IMR-90 (cell line): ENCODE measurements around the gene NDUFS2. TPM values are rescaled to one million over a fixed set of nuclear protein-coding genes. Genes with fewer than 3 reads are reported as not detected.
A peak's percentile ranks its signal among the peaks of the same experiment; 100 is the strongest.

Experiments used
- ATAC-seq: fragments of 200-7000 bp; cut with Tn5 transposase; 2 replicates; pipeline ENCODE4 v1.9.1; 2020; ENCODE audit warnings: low read depth, mild to moderate bottlenecking, moderate library complexity
- BruUV-seq: library from RNA; stranded (reverse); fragments of 400-500 nt; replicated peaks from 2 replicates; lab custom pipeline; 2021; lab: Mats Ljungman, UMichigan
- CTCF ChIA-PET: fragments of 300-600 bp; formaldehyde crosslinking; extraction: SDS; loops from one replicate; lab custom pipeline; 2021; ENCODE audit warnings: antibody characterized with exemption; lab: Yijun Ruan, JAX
- POLR2A ChIA-PET: fragments of 300-600 bp; sonication (Branson Sonifier 250); formaldehyde crosslinking; loops from one replicate; lab custom pipeline; 2022; ENCODE audit warnings: antibody characterized with exemption; ENCODE audit not compliant: unreplicated experiment; lab: Charles Lee
- DNase-seq: peaks from one replicate; pipeline ENCODE4 v3.0.0; 2013
- H2AFZ ChIP-seq: replicated peaks from 2 replicates; pipeline ENCODE3; 2013; ENCODE audit warnings: low read length, mild to moderate bottlenecking; ENCODE audit not compliant: poor library complexity
- H2AK5ac ChIP-seq: 2 replicates; pipeline ENCODE4 v1.6.1; 2013; ENCODE audit warnings: low read depth, low read length, inconsistent platforms
- H2AK9ac ChIP-seq: replicated peaks from 2 replicates; pipeline ENCODE3; 2013; ENCODE audit warnings: mild to moderate bottlenecking, low read depth, low read length, moderate library complexity; ENCODE audit not compliant: poor library complexity
- H2BK120ac ChIP-seq: 2 replicates; pipeline ENCODE4 v1.6.1; 2013; ENCODE audit warnings: low read depth, low read length, inconsistent platforms
- H2BK15ac ChIP-seq: 3 replicates; pipeline ENCODE4 v1.6.1; 2013; ENCODE audit warnings: low read depth, low read length, inconsistent platforms
- H2BK20ac ChIP-seq: 2 replicates; pipeline ENCODE4 v1.6.1; 2013; ENCODE audit warnings: low read depth, mild to moderate bottlenecking, inconsistent platforms, low read length, moderate library complexity
- H2BK5ac ChIP-seq: 2 replicates; pipeline ENCODE4 v1.6.1; 2013; ENCODE audit warnings: mild to moderate bottlenecking, low read depth, low read length, inconsistent platforms; ENCODE audit not compliant: poor library complexity, severe bottlenecking
- H3K14ac ChIP-seq: replicated peaks from 2 replicates; pipeline ENCODE4 v1.6.1; 2013; ENCODE audit warnings: low read depth, low read length, inconsistent platforms
- H3K18ac ChIP-seq: 2 replicates; pipeline ENCODE4 v1.6.1; 2013; ENCODE audit warnings: low read depth, low read length, control low read depth
- H3K23ac ChIP-seq: 2 replicates; pipeline ENCODE4 v1.6.1; 2013; ENCODE audit warnings: low read depth, low read length, inconsistent platforms
- H3K27ac ChIP-seq: 2 replicates; pipeline ENCODE4 v1.5.1; 2013; ENCODE audit warnings: mild to moderate bottlenecking, control low read depth, low read length; ENCODE audit not compliant: insufficient read depth
- H3K27me3 ChIP-seq: 2 replicates; pipeline ENCODE4 v1.6.1; 2013; ENCODE audit warnings: low read length; ENCODE audit not compliant: control insufficient read depth, insufficient read depth
- H3K36me3 ChIP-seq: 2 replicates; pipeline ENCODE4 v1.6.1; 2013; ENCODE audit warnings: low read length, mixed read lengths; ENCODE audit not compliant: control insufficient read depth, insufficient read depth
- H3K4ac ChIP-seq: 2 replicates; pipeline ENCODE4 v1.6.1; 2013; ENCODE audit warnings: low read depth, low read length, inconsistent platforms
- H3K4me1 ChIP-seq: 2 replicates; pipeline ENCODE4 v1.6.1; 2013; ENCODE audit warnings: low read length, mixed read lengths; ENCODE audit not compliant: control insufficient read depth, insufficient read depth
- H3K4me2 ChIP-seq: 2 replicates; pipeline ENCODE4 v1.6.1; 2013; ENCODE audit warnings: low read depth, mild to moderate bottlenecking, control low read depth, low read length, moderate library complexity
- H3K4me3 ChIP-seq: 2 replicates; pipeline ENCODE4 v1.5.1; 2013; ENCODE audit warnings: low read depth, mild to moderate bottlenecking, control low read depth, low read length, moderate library complexity; ENCODE audit not compliant: insufficient read depth
- H3K56ac ChIP-seq: 2 replicates; pipeline ENCODE4 v1.6.1; 2013; ENCODE audit warnings: low read length, inconsistent platforms; ENCODE audit not compliant: insufficient read depth; ENCODE audit errors: extremely low read depth
- H3K79me1 ChIP-seq, 2 experiments: 2 replicates each; pipeline ENCODE4 v1.6.1; 2013; ENCODE audit warnings: low read length in 2 of 2, inconsistent platforms in 1 of 2, low read depth in 1 of 2
- H3K9ac ChIP-seq: 2 replicates; pipeline ENCODE4 v1.6.1; 2013; ENCODE audit warnings: low read depth, low read length, control low read depth
- H3K9me1 ChIP-seq: 2 replicates; pipeline ENCODE4 v1.6.1; 2013; ENCODE audit warnings: low read length, inconsistent platforms; ENCODE audit not compliant: insufficient read depth
- H3K9me3 ChIP-seq: 2 replicates; pipeline ENCODE4 v1.6.1; 2013; ENCODE audit warnings: low read length; ENCODE audit not compliant: control insufficient read depth, insufficient read depth
- H4K20me1 ChIP-seq: 2 replicates; pipeline ENCODE4 v1.6.1; 2013; ENCODE audit warnings: low read length, inconsistent platforms; ENCODE audit not compliant: insufficient read depth
- H4K5ac ChIP-seq: 2 replicates; pipeline ENCODE4 v1.6.1; 2013; ENCODE audit warnings: mild to moderate bottlenecking, low read depth, low read length, control low read depth
- H4K8ac ChIP-seq, 2 experiments: 2 replicates each; pipeline ENCODE4 v1.6.1; 2013; ENCODE audit warnings: low read depth in 2 of 2, low read length in 2 of 2, control low read depth in 1 of 2, inconsistent platforms in 1 of 2
- H4K91ac ChIP-seq: 2 replicates; pipeline ENCODE4 v1.6.1; 2013; ENCODE audit warnings: low read depth, low read length, inconsistent platforms; ENCODE audit not compliant: insufficient read depth
- BHLHE40 ChIP-seq: fragments of 150-350 bp; IDR thresholded peaks from 2 replicates; pipeline ENCODE4 v1.6.1; 2016; ENCODE audit warnings: mild to moderate bottlenecking, low read depth, low read length
- CEBPB ChIP-seq: IDR thresholded peaks from 2 replicates; pipeline ENCODE4 v1.6.1; 2012; ENCODE audit warnings: low read depth, low read length, improper control_type of control experiment
- CHD1 ChIP-seq: IDR thresholded peaks from 2 replicates; pipeline ENCODE4 v1.6.1; 2012; ENCODE audit warnings: low read depth, low read length, improper control_type of control experiment
- MAFK ChIP-seq: IDR thresholded peaks from 2 replicates; pipeline ENCODE4 v1.6.1; 2012; ENCODE audit warnings: low read depth, low read length, improper control_type of control experiment
- MAZ ChIP-seq: IDR thresholded peaks from 2 replicates; pipeline ENCODE4 v1.6.1; 2012; ENCODE audit warnings: low read depth, mild to moderate bottlenecking, low read length, improper control_type of control experiment, moderate library complexity, borderline replicate concordance
- MXI1 ChIP-seq: IDR thresholded peaks from 2 replicates; pipeline ENCODE4 v1.6.1; 2012; ENCODE audit warnings: low read depth, mild to moderate bottlenecking, low read length, moderate library complexity, borderline replicate concordance
- POLR2A ChIP-seq: IDR thresholded peaks from 2 replicates; pipeline ENCODE4 v1.6.1; 2012; ENCODE audit warnings: mild to moderate bottlenecking, low read depth, low read length
- RAD21 ChIP-seq: IDR thresholded peaks from 2 replicates; pipeline ENCODE4 v1.6.1; 2012; ENCODE audit warnings: low read length, improper control_type of control experiment
- RFX5 ChIP-seq: IDR thresholded peaks from 2 replicates; pipeline ENCODE4 v1.8.0; 2012; ENCODE audit warnings: low read depth, mild to moderate bottlenecking, low read length, moderate library complexity
- SMC3 ChIP-seq: fragments of 150-350 bp; IDR thresholded peaks from 2 replicates; pipeline ENCODE4 v1.6.1; 2016; ENCODE audit warnings: low read depth, mild to moderate bottlenecking, antibody characterized with exemption, low read length, moderate library complexity
- WGBS, 2 experiments: methylation state at CpG; one replicate each; pipeline versions ENCODE4 v1.1.5 to v1.1.7; 2013; ENCODE audit warnings: missing lambda C conversion rate in 2 of 2; ENCODE audit not compliant: insufficient read length in 1 of 2; ENCODE audit errors: extremely low coverage in 2 of 2; 5-methylcytosine and 5-hydroxymethylcytosine counted together
- dilution Hi-C: fragments of 300-500 bp; cut with HindIII; formaldehyde crosslinking; loops from one replicate; pipeline ENCODE4 v1.14.3; 2018; ENCODE audit warnings: low sequenced_read_pairs; ENCODE audit not compliant: unreplicated experiment
- in situ Hi-C: fragments of 300-500 bp; cut with MboI; formaldehyde crosslinking; loops from 3 replicates; pipeline ENCODE4 v1.14.3; 2019; ENCODE audit warnings: low sequenced_read_pairs, inconsistent platforms, mixed read lengths
- intact Hi-C: fragments of 100-400 bp; cut with micrococcal nuclease; formaldehyde crosslinking; loops from 2 replicates; pipeline ENCODE4 v1.10.0; 2022
- polyA plus RNA-seq, 3 experiments: library from polyadenylated mRNA; depleted of rRNA; stranded (reverse); fragments of >200 nt; gene quantifications; 2 replicates each; pipeline ENCODE4 v1.2.3, GENCODE V29; 2012; ENCODE audit warnings: low replicate concordance in 1 of 3
- total RNA-seq: library from RNA; depleted of rRNA; stranded (reverse); fragments of >200 nt; gene quantifications from 2 replicates; pipeline ENCODE4 v1.2.3, GENCODE V29; 2012
- TF ChIP-seq, protein P1 (sequence below): fragments of 150-350 bp; IDR thresholded peaks from 2 replicates; pipeline ENCODE4 v1.6.1; 2016; ENCODE audit warnings: low read depth, mild to moderate bottlenecking, low read length, moderate library complexity, borderline replicate concordance
- TF ChIP-seq, protein P2 (sequence below): fragments of 150-350 bp; IDR thresholded peaks from 2 replicates; pipeline ENCODE4 v1.6.1; 2017; ENCODE audit warnings: mild to moderate bottlenecking, antibody characterized with exemption, low read length, low read depth

Gene NDUFS2
- total and polyA plus RNA-seq, 2 of the 4 experiments (the other 2 are of a cell fraction), result 85.5 to 101 TPM

DNA sequence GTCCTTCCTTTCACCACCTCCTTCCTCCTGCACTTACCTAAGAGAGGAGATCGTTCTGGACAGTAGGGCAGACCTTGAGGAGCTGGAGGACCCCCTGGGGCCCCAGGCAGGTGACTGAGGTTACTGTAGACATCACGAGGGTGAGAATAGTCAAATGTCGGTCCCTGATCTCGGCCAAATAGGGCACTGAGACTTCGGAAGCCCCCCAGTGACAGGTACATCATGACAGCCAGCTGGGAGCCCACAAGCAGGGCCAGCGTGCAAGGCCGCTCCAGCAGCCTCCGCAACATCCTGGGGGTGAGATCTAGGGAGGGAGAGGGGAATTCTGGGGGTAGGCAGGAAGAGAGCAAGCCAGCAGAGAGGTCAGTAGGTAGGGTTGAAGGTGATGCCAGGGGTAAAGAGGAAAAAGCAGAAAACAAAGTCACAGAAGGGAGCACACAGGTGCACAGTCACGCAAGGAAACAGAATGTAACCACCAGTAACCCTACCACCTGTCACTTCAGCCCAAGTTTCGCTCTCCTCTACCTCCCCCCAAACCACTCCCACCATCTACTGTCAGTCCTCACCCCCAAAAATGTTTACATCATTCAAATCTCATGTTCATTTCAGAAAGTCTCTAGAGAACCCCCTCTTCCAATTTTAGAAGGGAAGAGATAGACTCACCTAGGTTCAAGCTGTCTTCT lies 26.3 kb upstream of the NDUFS2 start (continued):
- TF ChIP-seq, protein P1, sequence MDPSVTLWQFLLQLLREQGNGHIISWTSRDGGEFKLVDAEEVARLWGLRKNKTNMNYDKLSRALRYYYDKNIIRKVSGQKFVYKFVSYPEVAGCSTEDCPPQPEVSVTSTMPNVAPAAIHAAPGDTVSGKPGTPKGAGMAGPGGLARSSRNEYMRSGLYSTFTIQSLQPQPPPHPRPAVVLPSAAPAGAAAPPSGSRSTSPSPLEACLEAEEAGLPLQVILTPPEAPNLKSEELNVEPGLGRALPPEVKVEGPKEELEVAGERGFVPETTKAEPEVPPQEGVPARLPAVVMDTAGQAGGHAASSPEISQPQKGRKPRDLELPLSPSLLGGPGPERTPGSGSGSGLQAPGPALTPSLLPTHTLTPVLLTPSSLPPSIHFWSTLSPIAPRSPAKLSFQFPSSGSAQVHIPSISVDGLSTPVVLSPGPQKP, result no peak
- no peak for TF ChIP-seq POLR2A

DNA sequence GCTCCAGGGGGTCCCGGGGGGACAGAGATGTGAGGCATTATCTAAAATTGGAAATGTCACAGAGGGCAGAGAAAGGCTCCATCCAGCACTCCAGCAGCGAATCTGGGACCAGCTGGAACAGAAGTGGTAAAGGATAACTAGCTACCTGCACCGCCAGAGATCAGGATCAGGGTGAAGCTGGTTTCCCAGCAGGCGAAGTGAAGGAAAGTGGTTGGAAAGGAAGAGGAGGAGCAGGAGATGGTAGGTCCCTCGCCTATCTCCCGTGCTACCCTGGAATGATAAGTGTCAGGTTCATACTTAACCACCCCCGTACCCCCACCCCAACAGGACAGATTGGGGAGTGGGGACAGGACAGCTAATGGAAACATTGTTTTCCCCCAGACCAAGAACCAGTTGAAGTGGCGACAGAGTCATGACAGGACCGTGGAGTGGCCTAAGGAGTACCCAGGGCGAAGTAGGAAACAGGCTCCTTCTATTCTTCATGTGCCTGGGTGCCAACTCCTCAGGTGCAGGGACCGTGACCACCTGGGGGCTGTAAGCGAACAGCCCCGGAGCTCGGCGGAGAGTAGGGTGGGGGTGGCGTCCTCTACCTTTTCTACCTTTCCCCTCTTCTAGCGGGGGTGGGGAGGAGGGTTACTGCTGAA lies 25.6 kb upstream of the NDUFS2 start:
- dilution Hi-C loops (no loop called here), in situ Hi-C loops (no loop called here), intact Hi-C loops (no loop called here)
- peak overlapping the region; percentile 94 for H3K4ac ChIP-seq
- peak overlapping the region; percentile 90 for H2BK5ac ChIP-seq
- no peak overlapping the region for H2BK120ac ChIP-seq
- H3K56ac ChIP-seq, result peak overlapping the region; percentile 80; the same call in 1 of the 2 replicates
- H2AK9ac ChIP-seq, result peak overlapping the region; percentile 97
- H3K18ac ChIP-seq, result no peak overlapping the region; the same call in 1 of the 2 replicates
- no peak for DNase-seq
- peaks cover 14 to 39% of the 10 kb centered on the region in 2 experiments for H3K79me1 ChIP-seq
- peak overlapping the region; percentile 96 for H3K4me2 ChIP-seq
- H3K27ac ChIP-seq, result peak overlapping the region; percentile 98
- peak overlapping the region; percentile 87 to 99; a peak in 2 of 4 replicates for H4K8ac ChIP-seq
- peak overlapping the region; percentile 98 for H3K4me3 ChIP-seq
- no peak overlapping the region for H2BK15ac ChIP-seq
- peak overlapping the region; percentile 98; the same call in 1 of the 2 replicates for H4K5ac ChIP-seq
- no CpG with 5 or more reads among the region's 17 CpGs for WGBS, 2 experiments
- H3K9me3 ChIP-seq, result no peaks in the 10 kb centered on the region
- H2AFZ ChIP-seq, result peak overlapping the region; percentile 100
- H4K20me1 ChIP-seq, result peaks cover 13% of the 10 kb centered on the region; the same call in 1 of the 2 replicates
- no peak; the same call in 1 of the 2 replicates for ATAC-seq
- H3K9me1 ChIP-seq, result peaks cover 11% of the 10 kb centered on the region
- no TSS peak for BruUV-seq
- peak overlapping the region; percentile 99 for H3K9ac ChIP-seq
- peak overlapping the region; percentile 91 for H3K14ac ChIP-seq
- H2AK5ac ChIP-seq, result peak overlapping the region; percentile 78
- peak overlapping the region; percentile 94 for H3K23ac ChIP-seq
- H3K36me3 ChIP-seq, result peaks cover 26% of the 10 kb centered on the region
- H2BK20ac ChIP-seq, result no peak overlapping the region
- no peaks in the 10 kb centered on the region for H3K27me3 ChIP-seq
- peak overlapping the region; percentile 82; the same call in 1 of the 2 replicates for H4K91ac ChIP-seq
- ChIA-PET CTCF (interaction anchor here (1.9 kb wide), 1 partner anchor 10 kb away, joined by 5 read pairs; the partner anchor contains the start of gene PPOX), POLR2A (no interaction called here)
- H3K4me1 ChIP-seq, result peaks cover 17% of the 10 kb centered on the region
- no peak for TF ChIP-seq BHLHE40
- TF ChIP-seq, protein P2, sequence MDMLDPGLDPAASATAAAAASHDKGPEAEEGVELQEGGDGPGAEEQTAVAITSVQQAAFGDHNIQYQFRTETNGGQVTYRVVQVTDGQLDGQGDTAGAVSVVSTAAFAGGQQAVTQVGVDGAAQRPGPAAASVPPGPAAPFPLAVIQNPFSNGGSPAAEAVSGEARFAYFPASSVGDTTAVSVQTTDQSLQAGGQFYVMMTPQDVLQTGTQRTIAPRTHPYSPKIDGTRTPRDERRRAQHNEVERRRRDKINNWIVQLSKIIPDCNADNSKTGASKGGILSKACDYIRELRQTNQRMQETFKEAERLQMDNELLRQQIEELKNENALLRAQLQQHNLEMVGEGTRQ, result no peak
- TF ChIP-seq CHD1, result no peak
- no peak for TF ChIP-seq SMC3
- TF ChIP-seq, protein P1, result no peak
- TF ChIP-seq CEBPB, result no peak
- TF ChIP-seq MAZ, result no peak
- no peak for TF ChIP-seq MAFK
- no peak for TF ChIP-seq RAD21
- TF ChIP-seq RFX5, result no peak
- no peak for TF ChIP-seq MXI1
